ENCODE data around the gene KIAA1217.
"Not testable (repeated sequence)": the region's sequence is repeated elsewhere in the genome, so short reads cannot be mapped to it uniquely, and the experiment has no call there.

KIAA1217 gene

DNA sequence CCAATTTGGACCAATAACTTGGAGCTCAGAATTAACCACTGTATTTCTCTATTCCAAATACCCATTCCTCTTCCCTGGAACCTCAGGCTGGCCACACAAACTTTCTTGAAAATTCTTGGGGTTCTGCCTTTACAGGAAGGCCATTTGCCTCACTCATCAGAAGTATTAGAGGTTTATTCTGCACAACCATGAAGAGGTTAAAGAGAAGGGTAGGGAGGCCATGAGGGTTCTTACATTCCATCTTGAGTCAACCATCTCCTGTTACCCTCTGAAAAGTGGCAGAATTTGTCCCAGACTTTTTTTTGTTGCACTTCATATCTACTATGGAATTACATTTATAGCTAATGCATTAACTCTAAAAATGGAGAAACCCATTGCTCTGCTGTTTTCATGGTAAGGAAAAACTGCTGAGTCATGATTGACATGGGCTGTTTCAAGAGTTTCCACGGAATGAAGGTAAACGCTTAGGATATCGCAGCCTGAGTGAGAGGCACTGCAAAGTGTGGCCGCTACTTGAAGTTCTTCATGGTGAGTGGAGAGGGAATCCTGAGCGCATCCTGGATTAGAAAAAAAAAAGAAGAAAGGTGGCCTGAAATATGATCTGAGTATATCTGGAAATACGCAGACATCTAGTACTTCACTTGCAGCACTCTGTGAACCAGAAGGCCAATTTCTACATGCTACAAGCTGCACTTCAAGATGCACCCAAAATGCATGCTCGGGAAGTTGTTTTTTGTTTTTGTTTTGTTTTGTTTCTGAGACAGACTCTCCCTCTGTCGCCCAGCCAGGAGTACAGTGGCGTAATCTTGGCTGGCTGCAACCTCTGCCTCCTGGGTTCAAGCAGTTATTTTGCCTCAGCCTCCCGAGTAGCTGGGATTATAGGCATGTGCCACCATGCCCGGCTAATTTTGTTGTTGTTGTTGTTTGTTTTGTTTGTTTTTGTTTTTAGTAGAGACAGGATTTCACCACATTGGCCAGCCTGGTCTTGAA is 83.7 kb downstream of the KIAA1217 start:
- no peak for DNase-seq

DNA sequence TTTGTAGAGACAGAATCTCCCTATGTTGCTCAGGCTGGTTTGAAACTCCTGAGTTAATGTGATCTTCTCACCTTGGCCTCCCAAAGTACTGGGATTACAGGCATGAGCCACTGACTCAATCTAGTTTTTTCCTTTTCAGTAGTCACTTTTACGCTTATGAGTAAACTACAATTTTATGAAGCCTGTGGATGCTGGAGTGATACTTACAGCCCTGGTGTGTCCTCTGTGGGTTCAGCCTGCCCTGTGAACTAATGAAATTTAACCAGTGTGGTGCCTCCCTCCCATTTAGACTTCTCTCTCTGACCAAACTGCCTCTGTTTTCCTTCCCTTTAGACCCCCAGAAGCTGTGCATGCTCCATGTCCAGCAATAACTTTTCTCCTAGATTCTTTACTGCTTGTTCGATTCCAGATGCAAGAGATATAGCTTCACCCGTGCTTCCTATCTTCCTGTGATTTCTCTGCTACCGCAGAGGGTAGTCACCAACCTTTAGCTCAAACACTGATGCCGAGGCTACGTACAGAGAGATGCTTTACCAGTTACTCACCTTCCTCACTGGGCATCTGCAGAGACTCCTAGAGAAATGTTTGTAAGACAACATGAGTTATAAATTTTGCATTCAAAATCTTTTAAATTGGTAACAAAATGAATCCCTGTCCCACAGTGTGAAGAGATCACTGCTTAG is 90.8 kb downstream of the KIAA1217 start:
- no peak for DNase-seq

DNA sequence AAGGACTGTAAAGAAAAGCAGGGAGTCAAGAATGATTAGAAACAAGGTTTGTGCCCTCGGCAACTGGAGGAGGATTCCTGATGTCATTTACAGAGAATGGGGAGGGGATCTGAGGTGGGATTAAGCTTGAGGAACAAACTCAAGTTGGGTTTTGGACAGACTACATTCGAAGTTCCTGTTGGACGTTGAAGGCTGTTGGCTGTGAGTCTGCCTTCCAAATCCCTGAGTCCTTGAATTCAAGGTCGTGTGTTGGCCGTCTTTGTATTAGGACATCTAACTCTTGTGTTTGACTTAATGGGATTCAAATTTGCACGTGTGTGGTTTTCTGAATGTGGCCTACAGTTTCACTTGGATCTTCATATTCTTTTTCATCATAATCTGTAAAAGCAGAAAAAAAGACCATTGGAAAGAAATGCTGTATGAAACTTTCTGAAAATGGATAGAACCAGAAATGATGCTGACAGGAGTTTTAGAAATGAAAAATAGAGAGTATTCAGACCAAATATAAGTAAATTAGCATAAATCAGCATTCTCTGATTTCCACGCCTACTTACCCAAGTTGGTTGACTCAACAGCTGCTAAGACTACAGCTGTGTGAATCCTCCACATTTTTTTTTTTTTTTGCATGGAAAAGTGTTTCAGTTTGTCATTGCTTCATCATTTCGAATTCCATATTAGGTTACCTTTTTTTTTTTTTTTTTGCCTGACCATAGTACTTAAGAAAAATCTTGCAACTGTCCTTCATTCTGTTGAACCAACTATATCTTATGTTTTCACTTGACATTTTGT is 94.8 kb downstream of the KIAA1217 start:
- no peak for DNase-seq

DNA sequence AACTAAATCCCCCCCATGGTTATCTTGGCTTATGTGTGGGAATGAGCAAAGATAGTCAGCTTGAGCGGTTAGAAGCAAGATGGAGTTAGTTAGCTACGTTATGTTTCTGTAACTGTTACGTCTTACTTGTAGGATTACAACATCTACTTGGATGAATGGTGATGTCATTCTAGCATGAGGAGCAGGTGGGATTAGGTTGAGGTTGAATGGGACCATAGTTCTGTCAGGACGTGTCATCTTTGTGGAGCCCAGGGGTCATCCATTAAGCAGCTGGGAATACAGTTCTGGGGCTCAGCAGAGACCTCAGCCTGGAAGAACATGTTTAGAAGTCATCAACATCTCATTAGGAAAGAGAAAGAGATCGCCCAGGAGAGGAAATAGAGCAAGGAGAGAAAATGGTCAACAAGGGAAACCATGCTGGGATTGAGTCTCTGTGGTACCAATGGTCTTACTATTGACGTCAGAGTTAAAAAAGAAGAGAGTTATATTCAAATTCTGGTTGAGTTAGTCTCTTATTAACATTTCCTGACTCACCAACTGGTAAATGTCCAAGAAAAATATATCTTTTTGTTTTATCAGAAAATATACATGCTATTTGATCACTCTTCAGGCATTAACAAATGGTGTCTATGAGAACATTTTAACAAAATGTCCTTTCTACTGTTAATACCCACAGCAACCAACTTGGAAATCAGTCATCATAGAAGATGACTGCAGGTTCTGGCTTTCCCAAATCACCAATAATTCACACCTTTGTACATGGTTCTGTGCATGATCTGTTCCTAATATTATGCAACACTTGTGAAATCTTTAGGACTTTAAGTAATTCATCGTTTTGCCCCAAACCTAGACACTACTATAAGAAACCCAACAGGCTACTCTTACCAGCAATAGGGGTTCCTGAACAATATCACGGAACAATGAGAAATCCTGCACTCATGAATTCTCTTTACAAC is 96.9 kb downstream of the KIAA1217 start:
- no peak for DNase-seq

DNA sequence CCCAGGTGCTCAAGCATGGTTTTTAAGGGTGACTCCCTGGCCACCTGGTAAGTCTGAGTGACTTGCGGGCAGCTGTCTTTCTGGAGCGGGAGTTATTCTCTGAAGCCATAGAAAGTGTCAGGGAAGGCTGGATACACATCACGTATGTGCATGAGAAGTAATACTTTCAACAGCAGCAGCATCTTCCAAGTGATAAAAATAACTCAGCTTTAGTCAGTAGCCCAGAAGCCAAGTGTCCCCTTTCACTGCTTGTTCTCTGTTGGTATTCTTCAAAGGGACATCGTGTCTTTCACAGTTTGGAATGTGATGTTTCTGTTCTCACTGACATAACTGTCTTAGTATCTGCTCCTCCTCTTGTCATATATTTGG is 97.6 kb downstream of the KIAA1217 start:
- no peak for DNase-seq

DNA sequence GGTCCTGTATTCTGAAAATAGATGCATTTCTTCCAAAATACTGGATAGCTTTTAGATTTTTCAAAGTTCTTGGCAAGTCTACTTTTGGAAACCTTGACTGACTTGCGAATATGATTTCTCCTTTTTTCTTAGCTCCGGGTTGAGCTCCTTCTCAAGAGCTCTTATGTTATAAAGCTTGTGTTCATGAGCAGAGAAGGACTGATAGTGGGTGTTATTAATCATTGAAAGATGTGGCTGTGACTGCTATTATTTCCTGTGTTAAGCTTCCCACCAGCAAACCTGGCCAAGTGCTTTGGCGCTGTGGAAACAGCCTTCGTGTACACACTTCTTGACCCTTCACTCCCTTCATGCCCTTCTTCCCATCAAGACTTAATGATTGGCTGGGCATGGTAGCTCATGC is 98.2 kb downstream of the KIAA1217 start:
- DNase-seq: no peak

DNA sequence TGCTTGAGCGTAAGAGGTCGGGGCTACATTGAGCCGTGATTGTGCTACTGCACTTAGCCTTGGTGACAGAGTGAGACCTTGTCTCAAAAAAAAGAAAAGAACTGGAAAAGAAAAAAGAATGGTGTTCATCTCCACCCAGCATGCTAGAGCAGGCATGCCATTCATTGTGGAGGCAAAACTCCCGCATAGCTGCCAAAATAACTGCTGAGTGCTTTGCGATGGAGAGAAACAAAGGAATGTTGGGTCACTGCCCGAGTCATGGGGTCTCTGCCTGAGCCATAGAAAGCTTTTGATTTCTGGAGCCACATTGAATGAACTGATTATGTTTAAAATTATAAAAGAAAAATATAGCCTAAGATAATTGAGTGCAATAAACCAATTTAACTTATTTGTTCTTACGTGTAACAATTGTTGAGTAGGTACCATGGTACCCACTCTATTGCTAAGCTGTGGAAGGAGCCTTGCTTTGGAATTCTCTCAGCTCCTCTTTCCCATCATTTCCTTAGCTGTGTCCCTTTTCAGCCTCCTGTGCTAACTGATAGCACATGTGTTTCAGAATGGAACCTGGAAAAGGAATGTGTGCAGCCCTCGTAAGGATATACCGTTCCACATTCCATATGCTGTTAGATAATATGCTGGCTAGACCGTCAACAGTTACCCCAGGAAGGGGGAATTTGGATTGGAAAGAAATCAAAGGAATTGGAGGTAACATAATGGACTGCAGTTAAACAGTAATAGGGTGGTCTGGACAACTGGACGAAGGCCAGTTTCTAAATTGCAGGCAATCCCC is 99.0 kb downstream of the KIAA1217 start:
- no peak for DNase-seq

DNA sequence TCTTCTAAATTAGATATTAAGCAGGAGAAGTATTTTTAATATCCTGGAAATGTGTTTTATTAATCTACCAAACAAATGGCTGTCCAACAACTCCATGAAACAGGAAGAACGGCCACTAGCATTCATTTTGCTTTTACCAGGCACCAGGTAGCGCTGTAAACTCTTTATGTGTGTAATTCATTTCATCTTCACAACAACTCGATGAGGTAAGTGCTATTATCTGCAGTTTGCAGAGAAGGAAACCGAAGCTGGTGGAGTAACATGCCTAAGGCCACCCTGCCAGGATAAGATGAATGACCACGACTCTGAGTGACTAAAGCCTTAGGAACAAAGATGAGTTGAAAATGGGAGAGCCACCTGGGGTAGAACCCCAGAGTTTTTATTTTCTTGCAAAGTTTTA is 101.2 kb downstream of the KIAA1217 start:
- DNase-seq: no peak

DNA sequence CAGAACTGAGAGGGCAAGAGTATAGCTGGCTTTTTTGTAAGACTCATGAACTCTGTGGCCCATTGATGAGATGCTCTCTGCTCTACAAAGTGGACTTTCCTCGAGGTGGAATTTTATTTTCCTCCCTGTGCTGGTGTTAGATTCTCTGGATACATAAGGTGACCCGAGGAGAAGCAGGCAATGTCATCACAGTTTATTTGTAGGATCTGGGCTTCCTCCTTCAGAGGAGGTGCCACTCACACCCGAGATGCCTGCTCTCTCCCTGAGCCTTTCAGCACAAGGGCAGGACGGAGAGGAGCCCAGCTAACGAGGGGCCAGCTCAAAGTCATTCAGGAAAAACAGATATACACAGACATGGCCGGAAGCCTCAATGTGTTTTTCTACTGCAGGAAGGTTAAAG is 103.0 kb downstream of the KIAA1217 start:
- DNase-seq: no peak

DNA sequence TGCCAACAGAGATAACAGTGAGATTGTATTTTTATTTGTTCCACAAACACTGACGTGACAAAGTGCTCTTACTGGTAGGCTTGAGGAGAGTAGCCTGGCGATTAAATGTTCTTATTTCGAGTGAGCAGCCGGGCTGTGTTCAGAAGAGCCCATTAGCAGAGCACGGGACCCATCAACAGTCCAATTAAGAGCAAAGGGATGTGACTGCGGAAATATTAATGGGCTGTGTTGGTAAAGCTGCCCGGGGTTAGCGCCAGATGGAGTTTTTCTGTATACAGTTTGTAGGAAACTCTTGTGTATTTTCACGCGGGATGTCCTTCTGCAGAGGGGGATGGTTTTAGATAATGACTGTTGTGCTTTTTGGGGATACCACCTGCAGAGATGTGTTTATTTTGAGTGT is 104.3 kb downstream of the KIAA1217 start:
- no peak for DNase-seq

DNA sequence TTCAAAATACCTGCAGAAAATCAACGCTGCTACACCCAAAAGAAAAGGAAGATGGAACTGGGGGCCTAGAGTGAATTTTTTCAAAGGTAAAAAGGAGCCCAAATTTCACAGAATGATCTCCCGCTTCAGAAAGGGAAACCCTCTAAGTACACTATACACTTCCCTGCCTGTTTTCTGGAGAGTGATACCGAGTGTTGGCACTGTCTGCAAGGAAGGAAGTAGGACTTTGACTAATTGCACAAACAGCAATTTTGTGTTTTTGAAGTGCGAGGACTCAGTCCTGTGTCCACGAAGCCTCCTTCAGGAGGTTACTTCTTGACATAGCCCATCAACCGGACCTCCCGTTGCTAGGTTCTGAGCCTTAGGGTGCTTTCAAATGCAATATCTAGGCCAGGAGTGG is 106.3 kb downstream of the KIAA1217 start:
- no peak for DNase-seq

DNA sequence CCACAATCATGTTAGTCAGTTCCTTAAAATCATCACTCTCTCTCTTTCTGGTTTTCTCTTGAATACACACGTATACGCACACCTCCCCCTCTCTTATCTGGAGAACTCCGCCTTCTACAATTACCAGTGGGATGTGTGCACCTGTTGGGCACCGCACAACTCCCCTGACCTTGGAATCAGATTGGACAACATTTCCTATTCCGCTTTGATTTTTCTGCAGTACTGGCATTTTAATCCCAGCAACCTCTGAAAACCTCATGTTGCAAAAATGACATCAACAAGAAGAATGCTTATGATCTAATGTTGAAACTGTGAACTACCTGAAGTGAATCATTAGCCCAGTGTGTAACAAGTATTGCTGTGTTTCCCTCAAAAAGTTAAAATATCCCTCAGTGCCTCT is 109.6 kb downstream of the KIAA1217 start:
- DNase-seq: no peak

DNA sequence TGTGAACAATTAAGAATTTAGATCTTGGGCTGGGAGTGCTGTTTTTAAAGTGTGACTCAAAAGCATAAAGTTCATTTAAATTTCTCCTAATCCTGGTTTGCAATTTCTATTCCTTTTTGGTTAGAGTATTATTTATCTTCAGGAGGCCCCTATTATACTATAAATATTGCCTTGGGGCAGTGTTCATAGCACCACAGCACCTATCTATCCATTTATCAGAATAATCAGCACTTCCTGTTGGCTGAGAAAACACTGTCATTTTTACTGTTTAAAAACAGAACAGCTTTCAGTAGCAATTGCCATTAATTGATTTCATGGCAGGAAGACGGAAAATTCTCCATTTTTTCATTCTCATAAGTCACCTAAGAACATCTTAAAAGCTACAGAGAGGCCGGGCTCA is 111.4 kb downstream of the KIAA1217 start:
- no peak for DNase-seq

DNA sequence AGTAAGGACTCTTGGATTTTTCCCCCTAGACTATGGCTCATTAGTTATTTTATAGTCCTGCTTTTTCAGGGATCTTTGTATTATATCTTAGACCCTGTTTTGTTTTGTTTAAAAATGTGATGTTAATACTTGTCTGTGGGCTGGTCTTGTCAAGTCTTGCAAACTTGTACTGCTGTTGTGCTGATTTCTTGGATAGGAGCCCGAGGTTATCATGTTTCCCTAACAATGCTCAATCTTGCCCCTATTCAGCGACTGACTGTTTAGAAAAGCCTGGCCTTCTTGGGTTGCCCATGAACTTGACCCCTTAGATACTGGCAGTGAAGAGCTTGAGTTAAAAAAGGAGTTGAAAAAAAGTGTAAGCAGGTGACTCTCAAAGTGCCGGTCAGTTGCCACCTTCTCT is 115.7 kb downstream of the KIAA1217 start:
- DNase-seq: no peak

DNA sequence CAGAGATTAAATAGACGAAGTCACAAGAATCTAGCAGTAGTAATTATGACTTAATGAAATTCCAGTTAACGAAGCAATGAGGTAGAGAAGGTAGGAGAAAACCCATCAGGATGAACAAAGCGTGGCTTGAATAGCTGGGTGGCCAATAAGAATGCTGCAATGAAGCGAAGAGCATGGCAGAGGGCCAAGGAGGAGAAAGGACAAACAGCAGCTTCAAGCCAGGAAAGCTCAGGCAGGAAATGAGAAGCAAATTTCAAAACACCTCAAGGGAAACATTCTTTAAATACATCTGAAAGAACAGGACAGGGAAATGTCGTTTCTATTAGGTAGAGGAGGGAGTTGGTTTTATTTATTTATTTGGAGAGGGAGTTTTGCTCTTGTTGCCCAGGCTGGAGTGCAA is 122.5 kb downstream of the KIAA1217 start:
- DNase-seq: no peak

DNA sequence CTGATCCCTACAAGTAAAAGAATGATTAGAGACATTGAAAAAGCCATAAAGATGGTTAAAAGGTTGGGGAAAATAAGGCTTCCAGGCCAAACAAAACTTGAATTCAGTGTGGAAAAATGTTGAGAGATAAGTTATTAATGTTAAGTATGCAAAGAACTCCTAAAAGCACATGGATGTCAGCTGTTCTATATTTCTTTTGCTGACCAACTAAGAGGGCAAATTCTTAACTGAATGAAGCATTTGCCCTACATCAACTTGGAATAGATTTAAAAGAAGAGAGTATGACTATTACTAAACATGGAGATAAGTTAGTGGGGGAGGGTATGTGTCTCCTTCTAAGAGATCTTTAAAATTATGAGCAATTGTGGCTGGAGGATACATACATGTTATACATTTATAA is 124.8 kb downstream of the KIAA1217 start:
- DNase-seq: no peak

DNA sequence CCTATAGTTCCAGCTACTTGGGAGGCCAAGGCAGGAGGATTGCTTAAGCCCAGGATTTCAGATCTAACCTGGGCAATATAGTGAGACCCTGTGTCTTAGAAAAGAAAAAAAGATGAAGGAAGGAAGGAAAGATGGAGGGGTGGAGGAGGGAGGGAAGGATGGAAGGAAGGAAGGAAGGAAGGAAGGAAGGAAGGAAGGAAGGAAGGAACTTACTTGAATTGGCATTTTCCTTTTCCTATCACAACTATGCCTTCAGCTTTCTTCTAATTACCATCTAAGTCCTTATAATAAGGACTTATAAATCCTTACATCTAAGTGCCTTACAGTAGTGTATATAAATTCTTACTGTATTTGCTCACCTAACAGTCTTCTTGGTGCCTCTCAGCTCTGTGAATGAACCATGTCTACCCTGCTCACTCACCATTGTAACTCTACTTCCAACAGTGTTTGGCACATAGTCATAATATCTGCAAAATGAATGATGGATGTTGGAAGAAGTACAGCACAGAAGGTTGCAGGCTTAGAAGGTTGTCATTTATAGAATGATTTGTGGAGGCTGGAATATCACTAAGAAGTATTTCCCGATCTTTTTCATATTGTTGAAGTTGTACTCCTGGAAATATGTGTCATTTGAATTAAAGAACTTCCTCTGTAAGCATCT is 125.5 kb downstream of the KIAA1217 start:
- DNase-seq: no peak

DNA sequence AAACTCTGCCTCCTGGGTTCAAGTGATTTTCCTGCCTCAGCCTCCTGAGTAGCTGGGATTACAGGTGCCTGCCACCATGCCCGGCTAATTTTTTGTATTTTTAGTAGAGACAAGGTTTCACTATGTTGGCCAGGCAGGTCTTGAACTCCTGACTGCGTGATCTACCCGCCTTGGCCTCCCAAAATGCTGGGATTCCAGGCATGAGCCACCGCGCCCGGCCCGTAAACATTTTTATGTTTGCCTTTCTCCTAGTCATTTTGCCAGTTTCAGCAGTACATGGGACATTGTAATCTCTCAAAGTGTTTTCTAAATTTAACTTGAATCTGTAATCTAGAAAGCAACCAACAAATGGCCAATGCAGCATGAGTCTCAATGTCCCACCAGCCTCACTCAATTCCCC is 128.8 kb downstream of the KIAA1217 start:
- DNase-seq: not testable (repeated sequence)

DNA sequence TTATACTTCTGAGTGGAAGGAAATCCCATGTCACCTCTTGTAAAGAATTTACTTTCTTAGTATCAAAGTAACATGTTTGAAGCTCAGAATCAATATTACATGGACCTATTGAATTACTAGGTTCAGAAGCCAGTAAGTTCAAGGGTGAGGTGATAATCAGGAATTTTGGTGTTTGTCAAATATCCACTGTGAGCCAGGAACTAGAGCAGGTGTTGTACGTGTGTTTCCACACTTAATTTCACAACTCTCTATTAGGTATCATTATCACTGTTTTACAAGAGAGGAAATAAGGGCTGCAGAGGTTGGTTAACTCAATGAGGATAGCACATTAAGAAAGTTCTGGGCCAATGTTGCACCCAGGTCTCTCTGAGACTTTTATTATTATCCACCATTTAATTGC is 130.4 kb downstream of the KIAA1217 start:
- DNase-seq: no peak

DNA sequence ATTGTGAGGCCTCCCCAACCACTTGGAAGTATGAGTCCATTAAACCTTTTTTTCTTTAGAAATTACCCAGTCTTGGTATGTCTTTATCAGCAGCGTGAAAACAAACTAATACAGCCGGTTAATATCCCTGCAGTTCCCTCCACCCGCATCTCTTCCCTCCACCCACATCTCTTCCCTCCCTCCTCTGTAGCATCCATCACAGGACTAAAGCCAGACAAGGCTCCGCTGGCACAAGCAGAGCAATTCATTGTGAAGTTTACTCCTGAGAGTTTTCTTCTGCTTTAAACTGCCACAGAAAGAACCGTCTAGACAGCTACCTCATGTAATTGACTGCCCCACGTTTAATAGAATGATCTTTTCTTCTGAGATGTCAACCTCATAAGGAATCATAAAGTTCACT is 131.5 kb downstream of the KIAA1217 start:
- DNase-seq: no peak

DNA sequence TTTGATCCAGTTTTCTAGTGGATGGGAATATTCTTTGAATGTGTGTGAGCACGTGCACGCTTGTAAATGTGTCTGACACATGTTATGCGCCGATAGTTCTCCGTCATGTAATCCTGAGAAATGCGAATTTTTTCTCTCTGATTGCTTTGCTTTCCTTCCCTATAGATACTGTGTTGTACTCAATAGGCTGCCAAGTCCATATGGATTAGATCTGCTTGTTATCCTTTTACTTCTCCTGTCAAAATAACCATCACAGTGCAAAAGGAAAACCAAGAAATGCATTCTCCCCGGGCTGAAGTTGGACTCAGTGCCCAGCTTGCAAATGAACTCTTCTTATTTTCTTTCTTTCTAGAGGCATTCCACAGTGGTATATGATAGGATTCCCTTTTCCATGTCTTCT is 131.9 kb downstream of the KIAA1217 start:
- DNase-seq: no peak
